Measurements from ENCODE around the gene S100A16. TPM values are rescaled to one million over a fixed set of nuclear protein-coding genes. Genes with fewer than 3 reads are reported as not detected.
"Not testable (repeated sequence)": the region's sequence is repeated elsewhere in the genome, so short reads cannot be mapped to it uniquely, and the experiment has no call there.

Gene S100A16
- total RNA-seq, 3 donors from 2014 or later: 52.0 to 154 (median 102) TPM

GRCh38 chr1:153563991-153564390, 48.9 kb downstream of the S100A16 start:
- H3K9me3 ChIP-seq: no peaks in the 10 kb centered on the region
- peak overlapping the region in 1 of 2 donors; percentile 38 for H3K27ac ChIP-seq
- H3K4me1 ChIP-seq: peaks cover 11 to 25% of the 10 kb centered on the region in 2 donors
- TF ChIP-seq POLR2A (IDR thresholded peaks at IDR 0.05) (no peak), CTCF (IDR thresholded peaks at IDR 0.05) (no peak), POLR2AphosphoS5 (IDR thresholded peaks at IDR 0.05) (no peak)
- no peaks in the 10 kb centered on the region for H3K36me3 ChIP-seq
- H3K27me3 ChIP-seq: no peaks in the 10 kb centered on the region
- DNase-seq (ENCODE audit: low spot score in 2 of 2): no peak
- no peak overlapping the region for H3K4me3 ChIP-seq
- intact Hi-C loops (cut with DNase I; ENCODE audit: low total_unique reads): loop anchor here (2.0 kb wide), 1 partner anchor 33 kb away; no protein-coding TSS in a partner anchor

GRCh38 chr1:153563483-153563901, 49.4 kb downstream of the S100A16 start:
- DNase-seq (ENCODE audit: low spot score in 2 of 2): no peak
- no peaks in the 10 kb centered on the region for H3K36me3 ChIP-seq
- no peaks in the 10 kb centered on the region for H3K27me3 ChIP-seq
- no peak overlapping the region for H3K4me3 ChIP-seq
- H3K4me1 ChIP-seq: peaks cover 11 to 25% of the 10 kb centered on the region in 2 donors
- no peaks in the 10 kb centered on the region for H3K9me3 ChIP-seq
- H3K27ac ChIP-seq: no peak overlapping the region
- intact Hi-C loops (cut with DNase I; ENCODE audit: low total_unique reads): no loop called here
- TF ChIP-seq CTCF (IDR thresholded peaks at IDR 0.05): no peak
- TF ChIP-seq POLR2AphosphoS5 (IDR thresholded peaks at IDR 0.05): no peak
- TF ChIP-seq POLR2A (IDR thresholded peaks at IDR 0.05): no peak

GRCh38 chr1:153562021-153562420, 50.9 kb downstream of the S100A16 start:
- intact Hi-C loops (cut with DNase I; ENCODE audit: low total_unique reads); DNase-seq (ENCODE audit: low spot score in 2 of 2); H3K9me3 ChIP-seq; H3K27me3 ChIP-seq; H3K36me3 ChIP-seq; H3K4me3 ChIP-seq; H3K27ac ChIP-seq: not testable (repeated sequence)
- peaks cover 11 to 12% of the 10 kb centered on the region in 2 donors for H3K4me1 ChIP-seq

- no peak for DNase-seq (ENCODE audit: low spot score in 2 of 2)
These were observed 51.4 kb downstream of the S100A16 start for GRCh38 chr1:153561466-153561985.

GRCh38 chr1:153560771-153561465, 52.0 kb downstream of the S100A16 start:
- H3K36me3 ChIP-seq: no peaks in the 10 kb centered on the region
- TF ChIP-seq POLR2A (IDR thresholded peaks at IDR 0.05) (no peak), CTCF (IDR thresholded peaks at IDR 0.05) (no peak), POLR2AphosphoS5 (IDR thresholded peaks at IDR 0.05) (no peak)
- DNase-seq (ENCODE audit: low spot score in 2 of 2): no peak
- H3K27me3 ChIP-seq: no peaks in the 10 kb centered on the region
- intact Hi-C loops (cut with DNase I; ENCODE audit: low total_unique reads): no loop called here
- no peak overlapping the region for H3K4me3 ChIP-seq
- H3K27ac ChIP-seq: no peak overlapping the region
- H3K9me3 ChIP-seq: no peaks in the 10 kb centered on the region
- H3K4me1 ChIP-seq: peaks cover 7% of the 10 kb centered on the region in 2 donors

More at GRCh38 chr1:153561466-153561985, 51.4 kb downstream of the S100A16 start:
- intact Hi-C loops (cut with DNase I; ENCODE audit: low total_unique reads): no loop called here
- no peak for TF ChIP-seq POLR2A (IDR thresholded peaks at IDR 0.05)
- TF ChIP-seq POLR2AphosphoS5 (IDR thresholded peaks at IDR 0.05): no peak
- no peak for TF ChIP-seq CTCF (IDR thresholded peaks at IDR 0.05)
- no peaks in the 10 kb centered on the region for H3K36me3 ChIP-seq
- H3K27me3 ChIP-seq: no peaks in the 10 kb centered on the region
- H3K27ac ChIP-seq: no peak overlapping the region
- peaks cover 8 to 11% of the 10 kb centered on the region in 2 donors for H3K4me1 ChIP-seq
- H3K9me3 ChIP-seq: no peaks in the 10 kb centered on the region
- no peak overlapping the region for H3K4me3 ChIP-seq
